Measurements from ENCODE around the gene PIK3R3.

The PIK3R3 gene

DNA sequence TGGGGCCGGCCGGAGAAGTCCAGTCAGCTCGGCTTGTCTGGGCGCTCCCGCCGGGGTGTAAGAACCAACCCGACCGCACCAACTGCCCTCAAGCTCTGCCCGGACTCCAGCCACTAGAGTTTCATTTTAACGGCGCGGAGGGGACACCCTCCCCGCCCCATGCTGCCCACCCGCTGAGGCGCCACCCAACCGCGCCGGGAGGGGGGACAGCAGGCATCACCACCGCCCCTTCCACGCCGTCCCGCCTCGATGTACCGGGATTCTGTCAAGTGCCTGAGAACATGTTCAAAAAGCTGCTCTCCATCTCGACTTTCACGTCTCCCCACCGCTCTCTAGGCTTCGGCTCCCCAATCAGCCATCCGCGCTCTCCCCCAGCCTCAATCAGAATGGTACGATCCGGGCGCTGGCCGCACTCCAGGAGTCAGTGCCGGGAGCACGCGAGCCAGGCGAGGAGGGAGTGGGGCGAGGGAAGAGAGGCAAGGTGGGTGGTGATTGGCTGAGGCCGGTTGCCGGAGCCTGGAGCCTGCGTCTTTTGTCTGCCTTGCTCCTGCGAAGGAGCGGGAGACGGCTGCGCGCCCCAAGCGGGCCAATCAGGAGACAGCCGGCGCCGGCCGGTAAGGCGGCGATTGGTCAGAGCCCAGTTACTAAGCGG, at the start of gene PIK3R3:
Gene PIK3R3 (minus strand): TSS at position 101 of the 652 bp plus-strand sequence. CDS start 677 bp downstream, outside the sequence.
- DNase-seq (ENCODE audit: low read depth in 2 of 3, low spot score in 1 of 3) = peak; percentile 73 to 90 (median 87)

DNA sequence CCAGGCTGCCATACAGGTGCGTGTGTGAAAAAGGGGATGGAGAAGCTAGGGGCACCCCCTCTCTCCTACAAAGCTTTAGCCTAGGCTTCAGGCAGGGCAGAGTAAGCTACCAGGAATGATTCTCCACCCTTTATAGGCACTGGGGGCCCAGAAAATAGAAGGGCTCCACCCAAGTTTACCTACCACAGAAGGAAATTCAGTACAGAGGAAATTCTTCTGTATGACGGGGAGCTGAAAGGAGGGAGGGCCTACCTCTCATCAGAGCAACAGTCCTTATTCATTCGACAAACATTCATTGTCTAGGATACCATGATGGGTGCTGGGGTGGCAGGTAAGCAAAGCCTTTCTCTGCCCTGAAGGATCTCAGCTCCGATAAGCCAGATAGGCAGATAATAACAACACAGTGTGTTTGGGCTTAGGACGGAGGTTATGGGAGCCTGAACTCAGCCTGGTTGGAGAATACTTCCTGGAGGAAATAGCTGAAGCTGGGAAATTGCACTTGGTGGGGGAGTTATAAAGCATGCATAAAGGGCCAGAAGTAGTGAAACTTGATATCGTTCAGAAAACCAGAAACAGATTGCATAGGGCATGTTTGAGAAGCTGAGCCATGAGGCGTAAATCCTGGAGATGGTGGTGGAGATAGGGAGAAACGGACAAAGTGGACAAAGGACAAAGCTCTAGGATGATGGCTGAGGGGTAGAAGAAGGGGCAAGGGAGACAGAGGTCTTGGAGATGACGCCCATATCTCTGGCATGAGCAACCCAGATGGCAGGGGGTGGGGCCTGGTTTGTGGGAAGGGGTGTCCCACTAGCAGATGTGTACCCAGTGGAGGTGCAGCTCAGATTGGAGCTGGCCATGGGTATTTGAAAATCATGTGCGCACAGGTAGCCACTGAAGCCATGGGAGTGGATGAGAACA, 49.2 kb upstream of the PIK3R3 start:
- DNase-seq (ENCODE audit: low read depth in 2 of 3, low spot score in 1 of 3) = no peak

DNA sequence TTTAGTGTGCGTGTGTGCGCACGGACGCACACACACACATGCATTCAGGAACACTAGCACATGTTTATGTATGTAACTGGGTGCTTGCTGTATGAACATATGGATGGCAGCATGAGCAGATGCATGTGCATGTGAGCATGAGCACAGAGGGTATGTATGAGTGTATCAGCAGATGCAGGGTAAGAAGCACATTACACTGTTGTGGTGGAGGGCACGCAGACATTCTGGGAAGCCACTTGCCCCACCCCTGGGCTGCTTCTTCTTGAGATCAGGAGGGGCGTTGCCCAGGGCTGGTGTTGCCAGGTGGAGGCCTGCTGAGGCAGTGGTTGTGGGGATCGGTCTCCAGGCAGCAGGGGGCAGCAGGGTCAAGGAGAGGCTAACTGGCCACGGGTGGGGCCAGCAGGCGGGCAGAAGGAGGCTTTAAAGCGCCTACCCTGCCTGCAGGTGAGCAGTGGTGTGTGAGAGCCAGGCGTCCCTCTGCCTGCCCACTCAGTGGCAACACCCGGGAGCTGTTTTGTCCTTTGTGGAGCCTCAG, 47.7 kb upstream of the PIK3R3 start:
- no peak for DNase-seq (ENCODE audit: low read depth in 2 of 3, low spot score in 1 of 3)

DNA sequence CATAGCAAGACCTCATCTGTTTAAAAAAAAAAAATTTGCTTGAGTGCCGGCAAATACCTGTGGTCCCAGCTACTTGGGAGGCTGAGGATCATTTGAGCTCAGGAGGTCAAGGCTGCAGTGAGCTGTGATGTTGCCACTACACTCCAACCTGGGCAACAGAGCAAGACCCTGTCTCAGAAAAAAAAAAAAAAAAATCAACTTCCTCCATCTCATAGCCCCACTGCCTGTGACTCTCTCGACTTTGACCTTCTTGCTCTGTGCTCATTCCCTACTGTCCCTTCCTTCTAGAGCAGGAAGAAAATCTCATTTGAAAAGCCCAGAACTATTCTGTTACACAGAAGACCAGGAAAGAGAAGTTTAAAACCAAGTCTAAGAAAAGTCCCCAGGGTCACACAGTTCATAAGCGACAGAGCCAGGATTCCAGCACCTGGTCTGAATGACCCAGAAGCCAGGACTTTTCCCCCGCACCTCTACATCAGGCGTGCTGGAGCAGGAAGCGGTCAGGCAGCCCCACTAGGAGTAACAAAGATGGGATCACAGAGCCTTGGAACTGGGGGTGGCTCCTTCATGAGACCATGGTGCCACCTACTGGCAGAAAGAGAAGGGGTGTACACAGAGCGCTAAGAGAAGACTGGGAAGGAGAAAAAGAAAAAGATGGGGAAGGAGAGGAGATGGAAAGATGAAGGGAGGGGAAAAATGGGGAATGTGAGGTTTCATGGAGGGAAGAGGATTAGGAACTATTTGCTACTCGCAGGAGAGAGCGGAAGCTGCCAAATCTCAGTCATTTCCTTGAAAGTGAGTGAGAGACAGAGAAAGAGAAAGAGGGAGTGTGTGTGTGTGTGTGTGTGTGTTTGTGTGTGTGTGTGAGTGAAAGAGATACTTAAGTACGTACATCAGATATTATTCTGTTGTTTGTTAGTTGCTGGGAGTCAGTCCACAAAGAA, 47.0 kb upstream of the PIK3R3 start:
- peak in 2 of 3 donors; percentile 50 to 68 for DNase-seq (ENCODE audit: low read depth in 2 of 3, low spot score in 1 of 3)

DNA sequence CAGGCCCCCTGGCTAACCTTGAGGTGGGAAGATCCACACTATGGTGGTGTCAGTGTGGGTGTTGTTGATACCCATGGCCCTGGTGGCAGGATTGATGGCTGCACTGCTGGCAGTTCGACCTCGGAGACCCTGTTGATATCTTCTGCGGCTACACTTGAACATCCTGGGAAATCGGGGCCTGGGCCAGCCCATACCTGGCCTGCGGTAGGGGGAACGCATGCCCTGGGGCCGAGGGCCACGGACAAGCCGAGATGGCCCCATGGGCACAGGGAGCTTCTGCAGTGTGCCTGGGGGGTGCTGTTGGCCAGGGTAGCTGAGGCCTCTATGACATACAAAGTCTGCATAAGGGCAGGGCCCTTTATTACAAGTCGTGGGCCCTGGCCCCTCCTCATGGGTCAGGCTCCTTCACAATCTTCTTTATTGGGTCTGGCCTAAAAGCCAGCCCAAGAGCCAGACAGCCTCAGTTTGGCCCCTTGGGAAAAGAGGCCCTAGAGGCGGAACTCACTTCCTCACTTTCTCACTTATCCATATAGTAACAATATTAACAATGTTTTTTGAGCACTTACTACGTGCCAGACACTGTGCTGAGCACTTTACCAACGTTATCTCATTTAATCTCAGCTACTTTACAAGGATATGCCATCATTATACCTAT, 43.9 kb upstream of the PIK3R3 start, which contains the start of gene P3R3URF:
Gene P3R3URF (minus strand): TSS at position 278 of the 655 bp plus-strand sequence. CDS start 17 bp downstream, at position 261.
- DNase-seq (ENCODE audit: low read depth in 2 of 3, low spot score in 1 of 3) = no peak

DNA sequence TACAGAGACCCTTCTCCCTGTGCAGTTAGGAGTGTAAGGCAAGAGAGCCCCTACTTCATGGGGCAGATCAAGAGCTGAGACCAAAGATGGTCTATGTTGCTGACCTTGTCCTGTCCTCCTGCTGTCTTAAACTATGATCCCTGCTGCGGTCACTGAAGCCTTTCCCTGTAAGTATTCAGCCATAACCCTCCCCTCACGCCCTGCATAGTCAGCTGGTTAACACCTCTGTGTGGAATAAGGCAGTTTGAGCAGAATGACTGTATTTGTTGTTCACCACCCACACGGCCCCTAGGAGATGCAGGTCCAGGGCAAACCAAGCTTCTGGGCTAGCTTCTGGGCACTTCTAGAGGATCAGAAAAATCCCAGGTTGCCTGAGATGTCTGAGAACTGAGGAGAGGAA, 42.8 kb upstream of the PIK3R3 start:
- DNase-seq (ENCODE audit: low read depth in 2 of 3, low spot score in 1 of 3) = no peak

DNA sequence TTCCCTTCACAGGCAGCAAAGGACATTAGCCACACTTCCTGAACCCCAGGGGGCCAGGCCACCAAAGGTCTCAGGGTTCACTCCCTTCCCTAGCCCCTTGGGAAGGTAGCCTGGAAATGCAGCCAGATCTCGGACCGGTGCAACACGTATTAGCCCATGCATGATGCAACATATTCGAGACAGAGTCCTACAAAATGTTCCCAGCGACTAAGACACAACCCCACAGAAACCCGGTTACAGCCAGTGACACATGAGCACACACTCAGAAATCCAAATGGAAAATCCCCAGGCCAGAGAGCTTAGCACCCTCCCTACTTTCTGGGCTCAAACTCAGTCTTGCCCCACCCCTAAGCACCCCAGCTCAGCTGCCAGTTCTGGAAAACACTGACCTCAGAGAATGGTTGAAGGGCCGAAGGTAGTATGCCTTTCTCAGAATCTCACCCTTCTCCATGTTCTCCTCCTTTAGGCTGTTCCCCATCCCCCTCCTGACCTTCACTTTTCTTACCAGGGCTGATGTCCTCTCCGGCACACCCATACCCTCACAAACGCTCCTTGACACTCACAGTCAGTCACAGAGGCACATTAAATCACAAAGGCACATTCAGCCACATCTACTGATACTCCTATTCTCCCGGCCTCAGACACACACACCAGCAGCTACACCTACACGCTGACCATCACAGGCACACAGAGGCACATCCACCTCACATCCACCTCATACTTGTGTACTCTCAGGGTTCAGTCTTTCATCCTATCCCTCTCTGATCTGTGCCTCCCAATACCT, 42.2 kb upstream of the PIK3R3 start, which contains the start of gene TSPAN1:
Gene TSPAN1 (plus strand): TSS at position 640 of the 784 bp plus-strand sequence. CDS start 6,021 bp downstream, outside the sequence.
- no peak for DNase-seq (ENCODE audit: low read depth in 2 of 3, low spot score in 1 of 3)

DNA sequence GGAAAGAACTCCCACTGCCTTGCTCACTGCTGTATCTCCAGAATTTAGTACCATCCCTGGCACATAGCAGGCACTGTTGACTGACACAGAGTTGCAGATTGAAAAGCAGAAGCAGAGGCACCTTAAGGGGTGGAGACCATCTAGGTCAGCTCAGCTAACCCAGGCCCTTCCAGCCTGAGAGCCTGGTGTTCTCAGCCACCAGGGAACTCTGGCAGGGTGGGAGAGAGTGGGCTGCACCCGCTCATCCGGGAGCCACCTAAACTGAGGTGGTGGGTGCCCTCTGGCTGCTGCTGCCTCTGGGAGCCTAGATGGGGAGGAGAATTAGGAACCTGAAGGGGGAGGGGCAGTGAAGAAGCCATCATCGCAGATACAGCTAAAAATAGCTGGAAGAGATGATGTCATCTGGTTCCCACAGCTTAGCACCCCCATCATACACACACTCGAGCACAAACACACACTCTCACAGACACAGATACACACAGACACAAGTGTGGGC, 41.0 kb upstream of the PIK3R3 start:
- DNase-seq (ENCODE audit: low read depth in 2 of 3, low spot score in 1 of 3) = no peak

DNA sequence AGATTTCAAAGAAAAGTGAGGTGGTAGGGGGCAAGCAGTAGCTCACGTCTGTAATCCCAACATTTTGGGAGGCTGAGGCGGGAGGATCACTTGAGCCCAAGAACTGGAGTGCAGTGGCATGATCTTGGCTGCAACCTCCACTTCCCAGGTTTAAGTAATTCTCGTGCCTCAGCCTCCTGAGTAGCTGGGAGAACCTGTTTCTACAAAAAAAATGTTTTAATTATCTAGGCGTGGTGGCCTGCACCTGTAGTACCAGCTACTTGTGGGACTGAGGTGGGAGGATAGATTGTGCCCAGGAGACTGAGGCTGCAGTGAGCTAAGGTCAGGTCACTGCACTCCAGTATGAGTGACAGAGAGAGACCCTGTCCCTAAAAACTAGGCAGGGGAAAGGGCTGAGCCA, 39.9 kb upstream of the PIK3R3 start:
- DNase-seq (ENCODE audit: low read depth in 2 of 3, low spot score in 1 of 3) = no peak

DNA sequence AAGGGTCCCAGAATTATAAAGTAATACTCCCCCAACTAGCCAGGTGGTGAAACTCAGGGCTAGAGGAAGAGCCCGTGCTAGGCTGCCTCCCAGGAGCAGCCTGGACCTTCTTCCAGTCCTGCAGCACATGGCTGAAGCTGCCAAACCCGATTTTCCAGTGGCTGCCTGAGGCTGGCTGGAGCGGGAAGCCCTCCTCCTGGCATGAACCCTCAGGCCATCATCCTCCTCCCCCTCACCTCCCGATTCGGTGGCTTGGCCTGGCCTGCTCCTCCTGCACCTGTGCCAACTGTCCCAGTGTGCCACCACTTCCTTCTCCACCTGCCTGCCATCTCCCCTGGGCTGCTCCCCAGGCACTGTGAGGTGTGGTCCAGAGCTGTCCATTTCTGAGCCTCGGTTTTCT, 39.4 kb upstream of the PIK3R3 start:
- DNase-seq (ENCODE audit: low read depth in 2 of 3, low spot score in 1 of 3) = no peak

DNA sequence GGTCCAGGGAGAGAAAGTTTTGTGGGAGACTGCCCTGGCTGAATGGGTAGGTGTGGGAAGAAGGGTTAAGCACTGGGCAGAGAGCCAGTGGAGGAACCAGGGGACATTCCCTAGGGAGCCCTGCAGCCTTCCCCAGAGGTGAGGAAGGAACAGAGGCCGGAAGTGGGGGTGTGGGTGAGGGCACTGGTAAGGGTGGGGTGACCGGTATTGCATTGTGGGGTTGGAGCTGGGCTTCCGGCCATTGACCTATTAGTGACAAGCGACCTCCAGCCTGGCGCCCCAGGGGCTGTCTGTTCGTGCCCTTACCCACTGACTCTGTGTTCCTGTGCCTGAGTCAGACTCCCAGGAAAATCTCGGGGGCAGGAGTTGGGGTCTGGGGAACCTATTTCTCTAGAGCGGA, 38.9 kb upstream of the PIK3R3 start:
- DNase-seq (ENCODE audit: low read depth in 2 of 3, low spot score in 1 of 3) = no peak

DNA sequence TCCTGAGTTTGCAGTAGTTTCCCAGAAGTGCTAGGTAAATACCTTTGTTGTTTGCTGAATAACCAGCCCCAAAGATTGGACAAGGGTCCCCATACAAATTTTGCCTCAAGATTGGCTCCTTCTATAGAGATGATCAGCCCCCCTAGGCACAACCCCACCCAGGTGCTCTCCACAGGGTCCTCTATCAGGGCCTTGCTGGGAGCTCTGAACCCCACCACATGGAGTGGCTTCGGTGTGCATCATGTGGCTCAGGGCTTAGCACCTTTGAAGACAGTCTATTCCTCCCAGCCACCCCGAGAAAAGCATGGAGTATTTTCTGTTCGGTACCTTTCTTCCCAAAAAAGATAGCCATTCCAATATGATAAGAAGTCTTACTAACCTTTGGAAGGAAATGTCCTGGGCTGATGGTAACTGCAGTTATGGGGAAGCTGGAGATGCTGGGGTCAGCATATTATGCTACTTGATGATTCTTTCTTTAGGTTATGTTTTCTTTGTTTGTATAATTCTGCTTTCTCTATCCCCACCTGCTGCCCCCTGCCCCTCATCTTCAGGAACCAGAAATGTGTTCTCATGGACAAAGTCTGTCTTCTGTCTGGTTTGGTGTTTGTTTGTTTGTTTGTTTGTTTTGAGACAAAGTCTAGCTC, 37.5 kb upstream of the PIK3R3 start:
- DNase-seq (ENCODE audit: low read depth in 2 of 3, low spot score in 1 of 3) = no peak

DNA sequence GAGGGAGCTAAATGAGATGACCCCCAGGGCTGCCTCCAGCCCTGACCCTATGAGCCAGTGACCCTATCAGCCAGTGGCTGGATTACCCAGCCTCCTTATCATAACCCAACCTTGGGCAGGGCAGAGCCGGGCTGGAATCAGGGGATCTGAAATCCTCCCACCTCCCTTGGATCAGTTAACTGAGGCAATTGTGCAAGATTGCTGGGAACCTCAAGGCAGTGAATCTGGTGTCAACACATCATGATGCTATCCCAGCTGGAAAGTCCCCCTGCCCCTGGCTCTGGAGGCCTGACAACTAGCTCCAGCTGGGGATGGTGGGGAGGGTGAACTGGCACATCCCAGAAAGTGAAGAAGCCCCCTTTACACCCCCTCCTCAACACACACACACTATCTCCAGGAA, 36.0 kb upstream of the PIK3R3 start:
- DNase-seq (ENCODE audit: low read depth in 2 of 3, low spot score in 1 of 3) = no peak

DNA sequence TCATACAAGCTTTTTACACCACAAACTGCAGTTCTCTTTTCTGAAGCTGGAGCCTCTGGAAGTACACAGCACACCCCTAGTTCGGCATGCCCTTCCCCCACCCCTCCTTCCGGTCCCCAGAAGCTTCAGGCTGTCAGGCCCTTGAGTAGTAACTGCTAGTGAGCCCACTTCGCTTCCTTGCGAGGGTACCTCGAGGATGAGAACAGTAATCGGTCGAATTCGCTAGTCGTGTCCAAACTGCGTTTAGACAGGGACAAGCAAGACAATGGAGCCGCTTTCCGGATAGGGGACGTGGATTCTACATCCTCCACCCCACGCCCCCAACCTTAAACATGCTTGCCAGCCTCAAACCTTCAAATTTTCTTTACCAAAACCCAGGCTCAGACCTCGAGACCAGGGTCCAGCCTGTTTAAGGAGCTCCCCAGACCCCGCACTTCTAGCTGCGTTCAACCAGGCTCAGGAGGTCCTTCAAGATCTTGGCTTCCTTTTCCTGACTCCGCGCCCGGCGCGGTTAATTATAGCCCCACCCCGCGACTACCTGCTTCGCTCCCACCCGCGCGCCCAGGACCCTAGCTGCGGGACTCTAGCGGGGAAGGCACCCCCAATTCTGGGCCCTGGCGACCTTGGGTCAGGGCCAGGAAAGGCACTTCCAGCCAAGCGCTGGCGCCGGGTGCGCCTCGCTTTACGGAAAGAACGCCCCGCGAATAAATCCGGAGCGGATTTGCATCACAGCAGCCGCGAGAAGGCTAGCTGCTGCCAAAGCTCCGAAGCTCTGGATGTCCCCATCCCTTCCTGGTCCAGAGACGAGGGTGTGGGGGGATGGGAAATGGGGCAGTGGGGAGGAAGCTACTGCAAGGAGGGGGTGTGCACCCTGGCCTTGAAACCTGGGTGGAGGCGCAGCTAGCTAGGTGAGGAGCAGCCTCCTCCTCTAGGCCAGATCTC, 34.4 kb upstream of the PIK3R3 start:
- DNase-seq (ENCODE audit: low read depth in 2 of 3, low spot score in 1 of 3) = peak in 1 of 3 donors; percentile 36

DNA sequence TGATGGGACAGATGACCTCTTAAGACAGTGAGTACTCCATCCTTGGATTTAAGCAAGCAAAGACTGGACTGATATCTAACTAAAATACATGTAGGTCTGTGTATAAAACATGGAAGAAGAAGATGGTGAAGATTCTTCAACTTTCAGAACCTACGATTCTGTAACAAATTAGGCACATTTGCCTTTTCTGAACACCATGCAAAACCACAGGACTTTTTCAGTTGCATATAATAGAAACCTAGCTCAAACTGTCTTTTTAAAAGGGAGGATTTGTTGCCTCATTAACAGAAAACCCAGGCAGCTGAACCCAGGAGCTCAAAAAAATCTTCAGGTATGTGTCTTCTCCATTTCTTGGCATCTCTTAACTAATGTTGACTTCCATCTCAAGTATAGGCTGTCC, 27.8 kb upstream of the PIK3R3 start:
- DNase-seq (ENCODE audit: low read depth in 2 of 3, low spot score in 1 of 3) = no peak

DNA sequence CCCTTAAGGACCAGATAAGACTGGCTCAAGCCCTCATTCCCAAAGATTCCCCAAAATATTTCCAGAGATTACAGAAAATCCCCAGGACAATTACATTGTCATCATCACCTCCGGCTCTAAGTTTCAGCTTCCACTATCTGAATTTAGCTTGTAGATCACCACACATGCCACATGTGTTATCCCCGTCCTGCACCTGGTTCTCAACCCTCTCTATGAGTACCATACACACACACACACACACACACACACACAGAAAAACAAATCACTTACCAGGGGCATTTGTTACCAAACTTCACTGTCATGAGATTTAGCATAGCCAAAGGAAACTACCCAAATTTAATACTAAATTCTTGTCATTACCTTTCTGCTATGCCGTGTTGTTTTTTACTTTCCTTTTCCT, 27.1 kb upstream of the PIK3R3 start:
- no peak for DNase-seq (ENCODE audit: low read depth in 2 of 3, low spot score in 1 of 3)
